Measurements from ENCODE around the gene TAGLN2. TPM values are rescaled to one million over a fixed set of nuclear protein-coding genes. Genes with fewer than 3 reads are reported as not detected.

TAGLN2 gene
- polyA plus RNA-seq, 2 of the 4 experiments (the other 2 are of a cell fraction), result 536 to 811 TPM

GRCh38 chr1:159930634-159931033 is 5.3 kb upstream of the TAGLN2 start:
- Histone ChIP-seq H3K9me3 (no peaks in the 10 kb centered on the region), H3K27ac (no peak overlapping the region), H3K4me2 (no peak overlapping the region), H3K4me1 (peaks cover 10% of the 10 kb centered on the region), H3K4me3 (no peak overlapping the region)
- FAIRE-seq (no peak), DNase-seq (ENCODE audit: low read depth in 1 of 2, low spot score in 1 of 2) (no peak), ATAC-seq (no peak)
- 94% methylated on average over 7 of the region's 8 CpGs for WGBS (ENCODE audit: missing lambda C conversion rate)
- no peak for TF ChIP-seq TP53 (CRISPR knock-in tag; IDR thresholded peaks at IDR 0.05)
- no peak for TF ChIP-seq EP300 (IDR thresholded peaks at IDR 0.05)
- TF ChIP-seq FOXS1 (CRISPR knock-in tag; IDR thresholded peaks at IDR 0.05), result no peak
- TF ChIP-seq CEBPB (IDR thresholded peaks at IDR 0.05), result no peak
- no peak for TF ChIP-seq RNF2 (IDR thresholded peaks at IDR 0.05; ENCODE audit: borderline replicate concordance, low read depth)
- CTCF ChIA-PET, result interaction anchor here (0.5 to 22.4 kb wide), 4 partner anchors 9 to 744 kb away, joined by 3 to 665 read pairs (median 4); no protein-coding TSS in a partner anchor
- POLR2A ChIA-PET, result no interaction called here

- ATAC-seq (no peak), DNase-seq (ENCODE audit: low read depth in 1 of 2, low spot score in 1 of 2) (no peak), FAIRE-seq (no peak)
- Histone ChIP-seq H3K27ac (no peak overlapping the region), H3K4me1 (peaks cover 10% of the 10 kb centered on the region), H3K4me2 (no peak overlapping the region), H3K9me3 (no peaks in the 10 kb centered on the region), H3K4me3 (no peak overlapping the region)
- WGBS (ENCODE audit: missing lambda C conversion rate), result 81% methylated on average over 10 of the region's 11 CpGs
- ChIA-PET CTCF (interaction anchor here (1.0 to 22.4 kb wide), 4 partner anchors 7 to 148 kb away, joined by 4 to 665 read pairs (median 52); no protein-coding TSS in a partner anchor), POLR2A (no interaction called here)
- TF ChIP-seq RARB (CRISPR knock-in tag; IDR thresholded peaks at IDR 0.05) (no peak), RCOR1 (IDR thresholded peaks at IDR 0.05; ENCODE audit: low read depth, low read length) (no peak), SMC3 (IDR thresholded peaks at IDR 0.05) (no peak), HOXB13 (CRISPR knock-in tag; IDR thresholded peaks at IDR 0.05; ENCODE audit: low read depth) (no peak), KDM1A (IDR thresholded peaks at IDR 0.05; ENCODE audit: low read depth) (no peak), CBX2 (IDR thresholded peaks at IDR 0.05; ENCODE audit: borderline replicate concordance, low read depth) (no peak), MAZ (IDR thresholded peaks at IDR 0.05; ENCODE audit: borderline replicate concordance, low read depth, low read length) (no peak), ZNF302 (CRISPR knock-in tag; IDR thresholded peaks at IDR 0.05) (no peak), KDM5A (IDR thresholded peaks at IDR 0.05) (no peak), HDAC2 (IDR thresholded peaks at IDR 0.05) (no peak), CBX8 (IDR thresholded peaks at IDR 0.05) (no peak), ESRRA (IDR thresholded peaks at IDR 0.05; ENCODE audit: borderline replicate concordance, low read length) (no peak), JUN (IDR thresholded peaks at IDR 0.05) (no peak), FOXS1 (CRISPR knock-in tag; IDR thresholded peaks at IDR 0.05) (no peak), CHD2 (IDR thresholded peaks at IDR 0.05; ENCODE audit: low read length, partially characterized antibody) (no peak), MAX (IDR thresholded peaks at IDR 0.05) (no peak), HOXA7 (CRISPR knock-in tag; IDR thresholded peaks at IDR 0.05) (no peak), RAD21 (conservative IDR thresholded peaks at IDR 0.05 in 1 of 2, IDR thresholded peaks at IDR 0.05 in 1 of 2) (no peak), JUNB (IDR thresholded peaks at IDR 0.05) (no peak)
- TF ChIP-seq, protein P1, sequence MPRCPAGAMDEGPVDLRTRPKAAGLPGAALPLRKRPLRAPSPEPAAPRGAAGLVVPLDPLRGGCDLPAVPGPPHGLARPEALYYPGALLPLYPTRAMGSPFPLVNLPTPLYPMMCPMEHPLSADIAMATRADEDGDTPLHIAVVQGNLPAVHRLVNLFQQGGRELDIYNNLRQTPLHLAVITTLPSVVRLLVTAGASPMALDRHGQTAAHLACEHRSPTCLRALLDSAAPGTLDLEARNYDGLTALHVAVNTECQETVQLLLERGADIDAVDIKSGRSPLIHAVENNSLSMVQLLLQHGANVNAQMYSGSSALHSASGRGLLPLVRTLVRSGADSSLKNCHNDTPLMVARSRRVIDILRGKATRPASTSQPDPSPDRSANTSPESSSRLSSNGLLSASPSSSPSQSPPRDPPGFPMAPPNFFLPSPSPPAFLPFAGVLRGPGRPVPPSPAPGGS (IDR thresholded peaks at IDR 0.05), result no peak
Measured at GRCh38 chr1:159930216-159930615, 4.9 kb upstream of the TAGLN2 start.

GRCh38 chr1:159929155-159930051 is 4.1 kb upstream of the TAGLN2 start:
- Histone ChIP-seq H3K9me3 (no peaks in the 10 kb centered on the region), H3K4me1 (peaks cover 10% of the 10 kb centered on the region), H3K4me3 (no peak overlapping the region), H3K4me2 (no peak overlapping the region), H3K27ac (no peak overlapping the region)
- no peak for DNase-seq (ENCODE audit: low read depth in 1 of 2, low spot score in 1 of 2)
- POLR2A ChIA-PET, result no interaction called here
- CTCF ChIA-PET, result interaction anchor here (0.6 to 22.4 kb wide), 4 partner anchors 7 to 79 kb away, joined by 4 to 665 read pairs (median 52); no protein-coding TSS in a partner anchor
- ATAC-seq, result no peak
- whole genome bisulfite sequencing (ENCODE audit: missing lambda C conversion rate), result 94% methylated on average over 44 of the region's 48 CpGs
- FAIRE-seq, result no peak
- TF ChIP-seq USF2 (IDR thresholded peaks at IDR 0.05) (no peak), ZNF302 (CRISPR knock-in tag; IDR thresholded peaks at IDR 0.05) (no peak), ZSCAN20 (CRISPR knock-in tag; IDR thresholded peaks at IDR 0.05) (no peak), PBX3 (IDR thresholded peaks at IDR 0.05) (no peak), SREBF2 (IDR thresholded peaks at IDR 0.05) (no peak), MAZ (IDR thresholded peaks at IDR 0.05; ENCODE audit: borderline replicate concordance, low read depth, low read length) (no peak), RNF2 (IDR thresholded peaks at IDR 0.05; ENCODE audit: borderline replicate concordance, low read depth) (no peak), EHF (CRISPR knock-in tag; IDR thresholded peaks at IDR 0.05) (no peak), HMGXB4 (CRISPR knock-in tag; IDR thresholded peaks at IDR 0.05; ENCODE audit: borderline replicate concordance) (no peak), GATA3 (IDR thresholded peaks at IDR 0.05; ENCODE audit: borderline replicate concordance) (no peak)

Measured in A549 (cell line).